ENCODE measurements around the gene KCTD18. TPM values are rescaled to one million over a fixed set of nuclear protein-coding genes. Genes with fewer than 3 reads are reported as not detected.

Gene KCTD18
- total RNA-seq, 2 experiments from 2014 or later: 18.9 to 19.8 TPM

DNA sequence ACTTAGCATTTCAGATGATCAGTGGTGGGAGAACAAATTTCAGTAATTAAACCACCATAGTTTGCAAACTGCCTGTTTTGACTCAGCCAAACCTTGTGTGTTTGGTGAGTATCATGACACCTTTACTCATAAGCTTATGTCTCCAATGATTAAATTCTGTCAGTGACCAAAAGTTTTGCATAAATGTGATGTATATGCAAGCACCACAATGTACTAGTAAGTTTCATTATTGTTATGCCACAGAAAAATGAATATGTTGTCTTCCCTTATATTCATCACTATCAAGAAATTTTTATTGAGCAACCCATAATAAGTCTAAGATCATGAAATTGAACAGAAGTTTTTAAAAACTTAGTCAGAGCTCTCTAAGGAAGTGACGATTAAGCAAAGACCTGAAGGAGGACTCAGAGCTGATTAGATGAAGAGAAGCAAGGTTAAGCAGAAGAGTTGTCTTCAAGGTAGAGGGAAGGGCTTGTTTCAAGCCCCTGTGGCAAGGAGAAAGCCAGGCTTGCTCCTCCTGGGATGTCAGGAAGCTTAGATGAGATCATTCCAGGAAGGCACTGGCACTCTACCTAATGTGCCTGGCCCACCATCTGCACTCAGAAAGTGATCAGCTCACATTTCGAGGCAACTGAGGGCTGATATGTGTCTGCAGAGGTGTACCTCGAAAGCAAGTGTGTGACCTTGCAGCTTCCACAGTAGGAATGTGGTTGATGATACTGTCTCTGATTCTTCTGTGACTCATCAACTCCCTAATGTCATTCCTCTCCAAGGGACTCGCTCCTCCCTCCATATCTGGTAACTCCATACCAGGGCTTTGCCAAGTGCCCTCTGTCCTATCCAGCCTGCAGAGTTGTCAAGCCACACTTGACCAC is 54.7 kb downstream of the KCTD18 start:
- Mint-ChIP-seq H3K4me3 (no peak overlapping the region), H3K9me3 (no peaks in the 10 kb centered on the region), H3K36me3 (ENCODE audit: low read depth) (no peaks in the 10 kb centered on the region), H3K4me1 (ENCODE audit: low read depth) (peaks cover 14% of the 10 kb centered on the region), H3K27ac (no peak overlapping the region), H3K27me3 (no peaks in the 10 kb centered on the region)
- TF ChIP-seq, protein P1, sequence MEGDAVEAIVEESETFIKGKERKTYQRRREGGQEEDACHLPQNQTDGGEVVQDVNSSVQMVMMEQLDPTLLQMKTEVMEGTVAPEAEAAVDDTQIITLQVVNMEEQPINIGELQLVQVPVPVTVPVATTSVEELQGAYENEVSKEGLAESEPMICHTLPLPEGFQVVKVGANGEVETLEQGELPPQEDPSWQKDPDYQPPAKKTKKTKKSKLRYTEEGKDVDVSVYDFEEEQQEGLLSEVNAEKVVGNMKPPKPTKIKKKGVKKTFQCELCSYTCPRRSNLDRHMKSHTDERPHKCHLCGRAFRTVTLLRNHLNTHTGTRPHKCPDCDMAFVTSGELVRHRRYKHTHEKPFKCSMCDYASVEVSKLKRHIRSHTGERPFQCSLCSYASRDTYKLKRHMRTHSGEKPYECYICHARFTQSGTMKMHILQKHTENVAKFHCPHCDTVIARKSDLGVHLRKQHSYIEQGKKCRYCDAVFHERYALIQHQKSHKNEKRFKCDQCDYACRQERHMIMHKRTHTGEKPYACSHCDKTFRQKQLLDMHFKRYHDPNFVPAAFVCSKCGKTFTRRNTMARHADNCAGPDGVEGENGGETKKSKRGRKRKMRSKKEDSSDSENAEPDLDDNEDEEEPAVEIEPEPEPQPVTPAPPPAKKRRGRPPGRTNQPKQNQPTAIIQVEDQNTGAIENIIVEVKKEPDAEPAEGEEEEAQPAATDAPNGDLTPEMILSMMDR (IDR thresholded peaks at IDR 0.05): no peak
- peaks cover 15% of the 10 kb centered on the region for H3K4me1 ChIP-seq (ENCODE audit: insufficient read depth, low read length)
- no peak for DNase-seq
- ChIA-PET CTCF (no interaction called here), POLR2A (interaction anchor here (1.3 kb wide), 1 partner anchor 12 kb away, joined by 6 read pairs; no protein-coding TSS in a partner anchor)
- H3K36me3 ChIP-seq (ENCODE audit: insufficient read depth, low read length): no peaks in the 10 kb centered on the region
- H3K27ac ChIP-seq (ENCODE audit: low read depth in 1 of 2, low read length in 2 of 2): no peak overlapping the region
- ATAC-seq (ENCODE audit: poor library complexity): no peak
- no peaks in the 10 kb centered on the region for H3K9me3 ChIP-seq (ENCODE audit: control insufficient read depth in 1 of 2, insufficient read depth in 1 of 2, low read length in 2 of 2)
- intact Hi-C loops (cut with DNase I, micrococcal nuclease): no loop called here
- no peaks in the 10 kb centered on the region for H3K27me3 ChIP-seq (ENCODE audit: control insufficient read depth in 1 of 2, insufficient read depth in 2 of 2, low read length in 2 of 2)
- no peak overlapping the region for H3K4me3 ChIP-seq (ENCODE audit: low read length)

DNA sequence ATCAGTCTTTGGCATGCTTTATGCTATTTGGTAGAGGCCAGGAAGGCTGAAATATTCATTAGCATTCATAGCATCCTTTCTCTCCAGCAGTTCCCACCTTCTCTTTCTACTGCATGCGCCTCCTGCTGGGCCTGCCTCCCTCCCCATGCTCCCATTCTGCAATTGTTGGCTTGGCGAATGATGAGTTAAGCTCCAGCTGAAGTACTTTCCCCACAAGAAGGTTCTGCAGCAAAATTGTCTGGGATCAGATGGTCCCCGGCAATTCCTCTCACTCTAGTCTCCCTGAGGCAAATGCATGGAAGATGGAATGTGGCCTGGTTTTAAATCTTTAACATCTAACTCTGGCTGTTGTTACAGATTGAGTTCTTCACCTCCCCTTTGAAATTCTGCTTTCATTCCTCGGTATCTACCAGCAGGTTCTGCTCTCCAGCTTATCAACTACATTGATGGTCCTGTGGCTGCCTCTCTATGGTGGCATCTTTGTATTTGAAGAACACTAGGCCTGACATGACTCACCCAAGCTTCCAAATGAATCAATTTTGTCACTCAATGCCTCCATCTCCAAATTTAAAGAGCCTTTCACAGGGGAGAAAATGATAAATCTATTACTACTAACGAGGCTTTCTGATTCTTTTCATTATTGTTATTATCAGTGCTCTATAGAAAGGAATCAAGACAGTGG is 55.9 kb downstream of the KCTD18 start:
- no peak for ATAC-seq (ENCODE audit: poor library complexity)
- Mint-ChIP-seq H3K9me3 (no peaks in the 10 kb centered on the region), H3K36me3 (ENCODE audit: low read depth) (no peaks in the 10 kb centered on the region), H3K27me3 (no peaks in the 10 kb centered on the region), H3K27ac (no peak overlapping the region), H3K4me1 (ENCODE audit: low read depth) (peaks cover 14% of the 10 kb centered on the region), H3K4me3 (no peak overlapping the region)
- Histone ChIP-seq H3K27me3 (ENCODE audit: control insufficient read depth in 1 of 2, insufficient read depth in 2 of 2, low read length in 2 of 2) (no peaks in the 10 kb centered on the region), H3K27ac (ENCODE audit: low read depth in 1 of 2, low read length in 2 of 2) (no peak overlapping the region), H3K4me3 (ENCODE audit: low read length) (no peak overlapping the region), H3K4me1 (ENCODE audit: insufficient read depth, low read length) (peaks cover 15% of the 10 kb centered on the region), H3K36me3 (ENCODE audit: insufficient read depth, low read length) (no peaks in the 10 kb centered on the region), H3K9me3 (ENCODE audit: control insufficient read depth in 1 of 2, insufficient read depth in 1 of 2, low read length in 2 of 2) (no peaks in the 10 kb centered on the region)
- ChIA-PET CTCF (no interaction called here), POLR2A (interaction anchor here (1.3 kb wide), 1 partner anchor 13 kb away, joined by 6 read pairs; no protein-coding TSS in a partner anchor)
- intact Hi-C loops (cut with DNase I, micrococcal nuclease): no loop called here
- DNase-seq: no peak
- TF ChIP-seq, protein P1 (IDR thresholded peaks at IDR 0.05): no peak

DNA sequence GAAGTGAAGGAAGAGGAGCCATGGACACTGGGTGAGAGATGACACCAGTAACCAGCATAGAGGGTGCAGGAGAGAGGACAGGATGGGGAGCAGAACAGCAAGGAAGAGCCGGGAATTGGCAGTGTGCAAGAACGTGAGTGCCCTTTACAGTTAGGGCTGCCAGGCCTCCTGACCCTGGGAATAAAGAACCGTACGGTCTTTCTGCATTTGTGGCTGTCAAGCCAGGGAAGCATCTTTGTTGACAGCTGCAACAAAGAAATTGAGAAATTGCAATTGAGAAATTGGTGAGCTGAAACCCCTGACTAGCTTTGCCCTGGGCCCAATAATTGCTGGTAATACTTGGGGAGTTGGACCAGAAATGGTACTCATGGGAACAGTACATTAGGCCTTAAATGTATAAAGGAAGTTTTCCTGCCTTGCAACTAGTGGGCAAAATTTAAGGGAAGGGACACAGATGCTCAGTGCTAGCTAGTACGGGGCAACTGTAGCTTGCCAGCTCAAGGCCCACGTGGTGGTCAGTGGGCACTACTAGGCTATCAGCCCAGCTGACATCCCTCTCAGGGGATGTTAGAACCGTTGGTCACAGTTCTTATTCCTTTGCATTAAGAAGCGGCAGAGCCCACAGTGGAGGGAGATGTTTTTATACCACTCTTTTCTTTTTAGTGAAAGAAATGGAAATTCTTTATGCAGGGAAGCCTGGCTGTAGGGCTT is 56.6 kb downstream of the KCTD18 start:
- no peaks in the 10 kb centered on the region for H3K27me3 Mint-ChIP-seq
- intact Hi-C loops (cut with DNase I, micrococcal nuclease): no loop called here

More for the DNA sequence above, 56.6 kb downstream of the KCTD18 start:
- DNase-seq: no peak
- no peak overlapping the region for H3K4me3 Mint-ChIP-seq
- ATAC-seq (ENCODE audit: poor library complexity): no peak
- Histone ChIP-seq H3K9me3 (ENCODE audit: control insufficient read depth in 1 of 2, insufficient read depth in 1 of 2, low read length in 2 of 2) (no peaks in the 10 kb centered on the region), H3K27me3 (ENCODE audit: control insufficient read depth in 1 of 2, insufficient read depth in 2 of 2, low read length in 2 of 2) (no peaks in the 10 kb centered on the region), H3K4me1 (ENCODE audit: insufficient read depth, low read length) (peaks cover 15% of the 10 kb centered on the region), H3K27ac (ENCODE audit: low read depth in 1 of 2, low read length in 2 of 2) (no peak overlapping the region), H3K4me3 (ENCODE audit: low read length) (no peak overlapping the region), H3K36me3 (ENCODE audit: insufficient read depth, low read length) (no peaks in the 10 kb centered on the region)
- TF ChIP-seq, protein P1 (IDR thresholded peaks at IDR 0.05): no peak
- CTCF ChIA-PET: no interaction called here
- no peak overlapping the region for H3K27ac Mint-ChIP-seq
- POLR2A ChIA-PET: interaction anchor here (0.6 kb wide), 1 partner anchor 524 kb away, joined by 7 read pairs; no protein-coding TSS in a partner anchor
- H3K4me1 Mint-ChIP-seq (ENCODE audit: low read depth): peaks cover 14% of the 10 kb centered on the region
- H3K36me3 Mint-ChIP-seq (ENCODE audit: low read depth): no peaks in the 10 kb centered on the region
- H3K9me3 Mint-ChIP-seq: no peaks in the 10 kb centered on the region

All from CD4-positive, alpha-beta T cell (primary cell).